ENCODE data around the gene S100A11. TPM values are rescaled to one million over a fixed set of nuclear protein-coding genes. Genes with fewer than 3 reads are reported as not detected.
"Not testable (repeated sequence)": the region's sequence is repeated elsewhere in the genome, so short reads cannot be mapped to it uniquely, and the experiment has no call there.

The S100A11 gene
- total RNA-seq, 1 experiment from 2014 or later = 302 TPM

DNA sequence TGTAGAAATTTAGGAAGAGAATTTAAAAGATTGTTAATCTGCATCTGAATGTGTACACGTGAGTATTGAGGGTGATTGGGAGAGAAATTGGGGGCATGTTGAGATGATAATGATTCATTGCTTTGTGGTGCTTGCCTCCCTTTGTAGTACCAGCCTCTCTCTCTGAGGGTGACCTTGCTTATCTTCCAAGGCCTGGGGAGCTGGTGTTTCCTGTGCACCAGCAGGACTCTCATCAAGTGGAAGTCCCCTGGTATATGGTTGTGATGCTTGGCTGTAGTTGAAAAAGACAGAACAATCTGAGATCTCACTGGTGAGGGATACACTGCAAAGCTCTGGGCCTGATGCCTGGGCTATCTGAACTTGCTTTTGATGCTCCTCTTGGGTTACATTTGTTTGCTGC lies 48.0 kb upstream of the S100A11 start:
- Histone ChIP-seq H3K18ac (ENCODE audit: insufficient read length, low read depth, low read length) (no peak overlapping the region), H2BK20ac (ENCODE audit: low read depth, low read length, poor library complexity, severe bottlenecking) (no peak overlapping the region), H3K4me2 (ENCODE audit: insufficient read depth, insufficient read length, low read length) (no peak overlapping the region), H3K4me1 (ENCODE audit: insufficient read depth, low read length) (no peaks in the 10 kb centered on the region), H2BK120ac (ENCODE audit: low read depth, low read length, poor library complexity, severe bottlenecking) (no peak overlapping the region), H3K79me1 (ENCODE audit: insufficient read depth, low read depth, low read length, poor library complexity, severe bottlenecking) (no peaks in the 10 kb centered on the region), H3K9me3 (ENCODE audit: control insufficient read depth, low read depth, low read length) (peaks cover 13% of the 10 kb centered on the region), H3K56ac (ENCODE audit: insufficient read length, low read depth, low read length) (no peak overlapping the region), H3K9ac (ENCODE audit: extremely low read depth, insufficient read length, low read length) (no peak overlapping the region), H3K23me2 (ENCODE audit: insufficient read length, low read depth, low read length, poor library complexity, severe bottlenecking) (no peaks in the 10 kb centered on the region), H4K8ac (replicated peaks; ENCODE audit: insufficient read length, low read depth, low read length) (no peak overlapping the region), H3T11ph (ENCODE audit: low read length) (no peak overlapping the region), H2BK15ac (ENCODE audit: low read depth, low read length) (no peak overlapping the region), H3K27ac (ENCODE audit: insufficient read length, low read depth, low read length) (no peak overlapping the region), H3K79me2 (ENCODE audit: insufficient read depth, low read length) (no peaks in the 10 kb centered on the region), H4K20me1 (ENCODE audit: control insufficient read depth, insufficient read depth, insufficient read length) (no peaks in the 10 kb centered on the region), H2BK5ac (ENCODE audit: insufficient read length, low read length) (no peak overlapping the region), H2AK5ac (ENCODE audit: insufficient read length, low read length) (no peak overlapping the region), H4K5ac (ENCODE audit: insufficient read length, low read depth, low read length) (no peak overlapping the region), H2BK12ac (ENCODE audit: insufficient read length, low read depth, low read length) (no peak overlapping the region), H3K4ac (ENCODE audit: low read depth, low read length) (no peak overlapping the region), H4K91ac (ENCODE audit: insufficient read length, low read depth, low read length) (no peak overlapping the region), H3K23ac (ENCODE audit: insufficient read length, low read depth, low read length) (no peak overlapping the region), H3K27me3 (ENCODE audit: insufficient read depth, low read length) (no peaks in the 10 kb centered on the region), H2AFZ (ENCODE audit: low read length) (no peak overlapping the region), H3K14ac (ENCODE audit: insufficient read depth, low read length) (no peak overlapping the region)
- peaks cover 18 to 32% of the 10 kb centered on the region in 2 experiments for H3K9me3 Mint-ChIP-seq
- no peak for DNase-seq
- H3K4me1 Mint-ChIP-seq = no peaks in the 10 kb centered on the region
- H3K27me3 Mint-ChIP-seq (ENCODE audit: low read depth) = no peaks in the 10 kb centered on the region; the same call in 1 of the 2 replicates
- no peak overlapping the region for H3K27ac Mint-ChIP-seq
- H3K36me3 Mint-ChIP-seq (ENCODE audit: insufficient read depth in 1 of 3, low read depth in 3 of 3) = peaks cover 0 to 2% (median 0%) of the 10 kb centered on the region in 3 experiments; a peak in 2 of 7 replicates
- TF ChIP-seq, protein P1, sequence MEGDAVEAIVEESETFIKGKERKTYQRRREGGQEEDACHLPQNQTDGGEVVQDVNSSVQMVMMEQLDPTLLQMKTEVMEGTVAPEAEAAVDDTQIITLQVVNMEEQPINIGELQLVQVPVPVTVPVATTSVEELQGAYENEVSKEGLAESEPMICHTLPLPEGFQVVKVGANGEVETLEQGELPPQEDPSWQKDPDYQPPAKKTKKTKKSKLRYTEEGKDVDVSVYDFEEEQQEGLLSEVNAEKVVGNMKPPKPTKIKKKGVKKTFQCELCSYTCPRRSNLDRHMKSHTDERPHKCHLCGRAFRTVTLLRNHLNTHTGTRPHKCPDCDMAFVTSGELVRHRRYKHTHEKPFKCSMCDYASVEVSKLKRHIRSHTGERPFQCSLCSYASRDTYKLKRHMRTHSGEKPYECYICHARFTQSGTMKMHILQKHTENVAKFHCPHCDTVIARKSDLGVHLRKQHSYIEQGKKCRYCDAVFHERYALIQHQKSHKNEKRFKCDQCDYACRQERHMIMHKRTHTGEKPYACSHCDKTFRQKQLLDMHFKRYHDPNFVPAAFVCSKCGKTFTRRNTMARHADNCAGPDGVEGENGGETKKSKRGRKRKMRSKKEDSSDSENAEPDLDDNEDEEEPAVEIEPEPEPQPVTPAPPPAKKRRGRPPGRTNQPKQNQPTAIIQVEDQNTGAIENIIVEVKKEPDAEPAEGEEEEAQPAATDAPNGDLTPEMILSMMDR (conservative IDR thresholded peaks at IDR 0.05) = no peak
- no peak overlapping the region for H3K4me3 Mint-ChIP-seq
- 100% methylated on average over 1 of the region's 1 CpG for WGBS (ENCODE audit: extremely low coverage, insufficient read length, low lambda C conversion rate)

DNA sequence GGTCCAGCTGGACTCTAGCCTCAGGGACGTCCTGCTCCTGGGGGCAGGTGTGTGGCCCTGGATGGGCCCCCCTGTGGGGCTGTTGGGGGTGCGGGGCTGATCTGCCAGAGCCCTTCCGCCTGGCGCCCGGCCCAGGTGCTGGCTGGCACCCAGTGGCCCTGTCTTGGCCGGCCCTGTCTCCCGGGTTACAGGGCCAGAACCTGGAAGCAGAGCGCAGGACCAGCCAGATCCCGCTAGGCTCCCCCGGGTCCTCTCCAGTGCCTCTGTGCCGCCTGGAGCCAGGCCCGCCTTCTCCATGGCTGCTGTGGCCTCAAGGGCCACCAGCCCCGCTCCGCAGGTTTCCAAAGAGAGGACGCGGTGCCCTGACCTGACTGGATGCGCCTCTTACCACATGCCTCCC lies 44.2 kb upstream of the S100A11 start:
- H2BK120ac ChIP-seq (ENCODE audit: low read depth, low read length, poor library complexity, severe bottlenecking); H3T11ph ChIP-seq (ENCODE audit: low read length); H2BK20ac ChIP-seq (ENCODE audit: low read depth, low read length, poor library complexity, severe bottlenecking); H4K91ac ChIP-seq (ENCODE audit: insufficient read length, low read depth, low read length); H4K5ac ChIP-seq (ENCODE audit: insufficient read length, low read depth, low read length); H3K27me3 ChIP-seq (ENCODE audit: insufficient read depth, low read length); H3K23ac ChIP-seq (ENCODE audit: insufficient read length, low read depth, low read length); H3K4me2 ChIP-seq (ENCODE audit: insufficient read depth, insufficient read length, low read length); H3K27ac ChIP-seq (ENCODE audit: insufficient read length, low read depth, low read length); H2BK5ac ChIP-seq (ENCODE audit: insufficient read length, low read length); H3K4me1 ChIP-seq (ENCODE audit: insufficient read depth, low read length); H2AK5ac ChIP-seq (ENCODE audit: insufficient read length, low read length); H3K4ac ChIP-seq (ENCODE audit: low read depth, low read length); H3K27ac Mint-ChIP-seq; H2BK15ac ChIP-seq (ENCODE audit: low read depth, low read length); H3K79me1 ChIP-seq (ENCODE audit: insufficient read depth, low read depth, low read length, poor library complexity, severe bottlenecking); H3K9me3 ChIP-seq (ENCODE audit: control insufficient read depth, low read depth, low read length); DNase-seq; H3K56ac ChIP-seq (ENCODE audit: insufficient read length, low read depth, low read length); H3K14ac ChIP-seq (ENCODE audit: insufficient read depth, low read length); H3K9ac ChIP-seq (ENCODE audit: extremely low read depth, insufficient read length, low read length); H3K4me3 Mint-ChIP-seq; H3K27me3 Mint-ChIP-seq (ENCODE audit: low read depth); H2BK12ac ChIP-seq (ENCODE audit: insufficient read length, low read depth, low read length); H3K4me1 Mint-ChIP-seq; H4K20me1 ChIP-seq (ENCODE audit: control insufficient read depth, insufficient read depth, insufficient read length); H3K23me2 ChIP-seq (ENCODE audit: insufficient read length, low read depth, low read length, poor library complexity, severe bottlenecking); H4K8ac ChIP-seq (replicated peaks; ENCODE audit: insufficient read length, low read depth, low read length); H3K18ac ChIP-seq (ENCODE audit: insufficient read length, low read depth, low read length); H3K79me2 ChIP-seq (ENCODE audit: insufficient read depth, low read length); H2AFZ ChIP-seq (ENCODE audit: low read length); H3K36me3 Mint-ChIP-seq (ENCODE audit: insufficient read depth in 1 of 3, low read depth in 3 of 3): not testable (repeated sequence)
- WGBS (ENCODE audit: extremely low coverage, insufficient read length, low lambda C conversion rate) = no CpG with 5 or more reads among the region's 17 CpGs
- peaks cover 36 to 66% of the 10 kb centered on the region in 2 experiments for H3K9me3 Mint-ChIP-seq
